ENCODE results near the gene MYT1. TPM values are rescaled to one million over a fixed set of nuclear protein-coding genes. Genes with fewer than 3 reads are reported as not detected.

The MYT1 gene
- total RNA-seq, 1 donor from 2014 or later = not detected

DNA sequence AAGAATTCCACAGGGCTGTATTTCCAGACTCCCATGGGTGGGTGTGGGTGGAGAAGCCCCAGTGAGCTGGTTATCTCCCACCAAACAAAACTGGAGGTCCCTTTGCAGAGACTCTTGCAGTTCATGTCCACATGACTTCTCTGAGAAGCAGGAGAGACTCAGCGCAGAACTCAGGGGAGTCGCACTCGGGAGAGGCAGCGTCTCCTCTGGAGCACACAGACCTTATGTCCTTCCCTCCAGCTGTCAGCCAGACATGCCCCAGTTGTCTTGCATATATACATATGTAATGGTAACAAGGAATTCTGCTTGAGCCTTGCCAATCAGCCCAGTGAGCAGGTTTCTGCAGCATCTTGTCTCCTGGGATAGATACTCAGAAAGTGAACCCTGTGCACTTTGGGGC lies 23.8 kb downstream of the MYT1 start:
- no peak for TF ChIP-seq POLR2A (IDR thresholded peaks at IDR 0.05)
- TF ChIP-seq, protein P1, sequence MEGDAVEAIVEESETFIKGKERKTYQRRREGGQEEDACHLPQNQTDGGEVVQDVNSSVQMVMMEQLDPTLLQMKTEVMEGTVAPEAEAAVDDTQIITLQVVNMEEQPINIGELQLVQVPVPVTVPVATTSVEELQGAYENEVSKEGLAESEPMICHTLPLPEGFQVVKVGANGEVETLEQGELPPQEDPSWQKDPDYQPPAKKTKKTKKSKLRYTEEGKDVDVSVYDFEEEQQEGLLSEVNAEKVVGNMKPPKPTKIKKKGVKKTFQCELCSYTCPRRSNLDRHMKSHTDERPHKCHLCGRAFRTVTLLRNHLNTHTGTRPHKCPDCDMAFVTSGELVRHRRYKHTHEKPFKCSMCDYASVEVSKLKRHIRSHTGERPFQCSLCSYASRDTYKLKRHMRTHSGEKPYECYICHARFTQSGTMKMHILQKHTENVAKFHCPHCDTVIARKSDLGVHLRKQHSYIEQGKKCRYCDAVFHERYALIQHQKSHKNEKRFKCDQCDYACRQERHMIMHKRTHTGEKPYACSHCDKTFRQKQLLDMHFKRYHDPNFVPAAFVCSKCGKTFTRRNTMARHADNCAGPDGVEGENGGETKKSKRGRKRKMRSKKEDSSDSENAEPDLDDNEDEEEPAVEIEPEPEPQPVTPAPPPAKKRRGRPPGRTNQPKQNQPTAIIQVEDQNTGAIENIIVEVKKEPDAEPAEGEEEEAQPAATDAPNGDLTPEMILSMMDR (IDR thresholded peaks at IDR 0.05) = no peak
- no peak for TF ChIP-seq POLR2AphosphoS5 (IDR thresholded peaks at IDR 0.05; ENCODE audit: insufficient read depth in 1 of 2, low read depth in 1 of 2)
- Histone ChIP-seq H3K4me1 (no peaks in the 10 kb centered on the region), H3K27me3 (no peaks in the 10 kb centered on the region), H3K4me3 (no peak overlapping the region), H3K9me3 (no peaks in the 10 kb centered on the region), H3K27ac (no peak overlapping the region), H3K36me3 (no peaks in the 10 kb centered on the region)
- DNase-seq (ENCODE audit: extremely low spot score in 2 of 2) = no peak
- intact Hi-C loops (cut with DNase I) = no loop called here

DNA sequence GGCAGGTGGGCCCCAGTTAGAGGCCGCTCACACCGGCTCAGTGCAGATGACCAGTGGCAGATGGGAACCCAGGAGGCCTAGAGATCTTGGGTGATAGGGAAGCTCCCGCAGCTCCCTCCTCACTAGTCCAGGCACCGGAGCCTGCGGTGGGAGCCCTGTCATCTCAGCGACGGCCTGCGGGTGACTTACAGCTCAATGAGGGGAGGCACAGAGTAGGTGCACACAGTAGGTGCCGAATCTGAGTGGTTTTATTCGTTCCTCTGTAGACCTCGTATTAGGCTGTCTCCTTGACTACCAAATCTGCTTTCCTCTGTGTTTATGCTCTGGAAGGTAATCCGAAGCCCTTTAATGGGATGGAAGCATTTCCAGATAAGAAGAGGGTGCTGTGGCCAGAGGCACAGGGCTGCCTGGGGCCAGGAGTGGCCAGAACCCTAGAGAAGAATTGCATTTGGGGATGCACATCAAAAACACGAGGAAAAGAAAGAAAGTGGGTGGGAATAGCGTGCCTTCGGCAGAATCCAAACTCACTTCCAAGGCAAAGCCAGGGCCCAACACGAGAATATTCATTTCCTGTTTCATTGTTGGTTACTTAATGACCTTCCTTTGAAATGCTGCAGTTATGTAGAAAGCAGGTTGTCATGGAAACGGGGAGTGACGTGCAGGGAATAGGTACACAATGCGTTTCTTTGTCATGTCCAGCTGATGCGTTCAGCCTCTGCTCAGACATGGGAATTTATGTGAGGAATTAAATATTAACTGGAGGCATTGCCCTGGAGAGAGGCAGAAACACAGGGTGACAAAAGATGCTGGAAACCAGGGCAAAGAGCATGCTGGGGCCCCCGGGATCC lies 24.7 kb downstream of the MYT1 start:
- Histone ChIP-seq H3K4me1 (no peaks in the 10 kb centered on the region), H3K36me3 (no peaks in the 10 kb centered on the region), H3K4me3 (no peak overlapping the region), H3K27me3 (no peaks in the 10 kb centered on the region), H3K27ac (no peak overlapping the region), H3K9me3 (no peaks in the 10 kb centered on the region)
- TF ChIP-seq, protein P1 (IDR thresholded peaks at IDR 0.05) = no peak
- TF ChIP-seq POLR2AphosphoS5 (IDR thresholded peaks at IDR 0.05; ENCODE audit: insufficient read depth in 1 of 2, low read depth in 1 of 2) (no peak), POLR2A (IDR thresholded peaks at IDR 0.05) (no peak)
- intact Hi-C loops (cut with DNase I) = no loop called here
- DNase-seq (ENCODE audit: extremely low spot score in 2 of 2) = no peak

DNA sequence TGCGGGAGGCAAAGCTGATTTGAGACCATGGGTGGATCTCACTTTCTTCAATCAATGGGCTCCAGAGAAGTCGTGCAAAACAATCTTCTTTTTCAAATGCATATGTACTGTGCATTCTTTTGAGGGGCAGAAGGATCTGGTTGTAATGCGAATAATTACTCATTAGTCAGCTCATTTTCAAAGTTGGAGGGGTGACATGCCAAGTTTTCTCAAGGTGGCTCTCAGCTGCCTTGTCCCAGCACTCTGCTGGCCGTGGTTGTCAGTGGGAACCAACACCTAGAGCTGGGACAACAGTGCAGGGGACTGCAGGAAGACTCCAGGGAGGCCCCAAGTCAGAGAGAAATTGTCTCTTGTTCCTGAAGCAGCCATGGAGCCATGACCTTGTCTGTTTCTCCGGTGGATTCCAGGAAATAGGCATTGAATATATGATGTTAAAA lies 25.3 kb downstream of the MYT1 start:
- Histone ChIP-seq H3K27ac (no peak overlapping the region), H3K27me3 (no peaks in the 10 kb centered on the region), H3K4me1 (no peaks in the 10 kb centered on the region), H3K9me3 (no peaks in the 10 kb centered on the region), H3K36me3 (no peaks in the 10 kb centered on the region), H3K4me3 (no peak overlapping the region)
- no peak for DNase-seq (ENCODE audit: extremely low spot score in 2 of 2)
- TF ChIP-seq, protein P1 (IDR thresholded peaks at IDR 0.05) = no peak
- TF ChIP-seq POLR2AphosphoS5 (IDR thresholded peaks at IDR 0.05; ENCODE audit: insufficient read depth in 1 of 2, low read depth in 1 of 2) (no peak), POLR2A (IDR thresholded peaks at IDR 0.05) (no peak)
- intact Hi-C loops (cut with DNase I) = no loop called here

DNA sequence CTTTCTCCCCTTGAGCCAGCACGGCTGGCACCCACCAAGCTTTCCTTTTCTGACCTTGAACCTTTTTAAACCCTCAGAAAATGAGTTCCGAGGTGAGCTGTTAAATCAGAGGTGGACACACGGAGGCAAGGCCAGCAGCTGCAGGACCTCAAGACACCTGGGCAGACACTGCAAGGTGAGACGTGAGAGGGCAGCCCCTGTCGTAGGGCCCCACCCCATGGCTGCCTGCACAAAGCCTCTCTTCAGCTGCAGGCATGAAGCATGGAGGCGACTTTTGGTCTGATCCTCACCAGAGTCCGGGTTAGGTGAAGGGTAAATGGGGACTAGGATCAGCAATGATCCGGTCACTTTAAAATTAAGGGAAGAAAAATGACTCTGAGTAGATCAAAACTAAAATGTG lies 25.7 kb downstream of the MYT1 start:
- Histone ChIP-seq H3K4me1 (no peaks in the 10 kb centered on the region), H3K9me3 (no peaks in the 10 kb centered on the region), H3K27ac (no peak overlapping the region), H3K27me3 (no peaks in the 10 kb centered on the region), H3K36me3 (no peaks in the 10 kb centered on the region), H3K4me3 (no peak overlapping the region)
- intact Hi-C loops (cut with DNase I) = no loop called here
- no peak for DNase-seq (ENCODE audit: extremely low spot score in 2 of 2)
- TF ChIP-seq, protein P1 (IDR thresholded peaks at IDR 0.05) = no peak
- TF ChIP-seq POLR2A (IDR thresholded peaks at IDR 0.05) = no peak
- TF ChIP-seq POLR2AphosphoS5 (IDR thresholded peaks at IDR 0.05; ENCODE audit: insufficient read depth in 1 of 2, low read depth in 1 of 2) = no peak

DNA sequence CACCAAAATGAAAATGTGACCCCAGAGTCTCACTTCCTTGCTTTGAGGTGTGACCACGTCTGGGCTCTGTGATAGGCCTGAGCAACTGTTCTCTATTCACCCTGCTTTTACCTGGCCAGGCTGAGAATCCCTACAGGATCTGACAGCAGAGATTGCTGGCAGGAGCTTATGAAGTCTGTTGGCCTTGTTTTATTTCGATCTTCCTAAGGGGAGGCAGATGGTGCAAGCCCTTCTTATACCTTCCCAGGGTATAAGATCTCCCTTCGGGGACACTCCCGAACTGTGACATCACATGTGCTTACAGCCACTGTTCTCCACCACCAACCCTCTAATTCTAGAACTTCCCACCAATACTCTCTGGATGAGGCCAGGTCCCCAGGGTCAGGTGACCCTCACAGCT lies 26.8 kb downstream of the MYT1 start:
- H3K9me3 ChIP-seq = no peaks in the 10 kb centered on the region
- no peak overlapping the region for H3K27ac ChIP-seq
- no peak for DNase-seq (ENCODE audit: extremely low spot score in 2 of 2)
- H3K4me1 ChIP-seq = no peaks in the 10 kb centered on the region
- TF ChIP-seq POLR2A (IDR thresholded peaks at IDR 0.05) = no peak
- intact Hi-C loops (cut with DNase I) = no loop called here
- no peak overlapping the region for H3K4me3 ChIP-seq
- H3K36me3 ChIP-seq = no peaks in the 10 kb centered on the region
- H3K27me3 ChIP-seq = no peaks in the 10 kb centered on the region
